ENCODE data around the gene GRAMD1B. TPM values are rescaled to one million over a fixed set of nuclear protein-coding genes. Genes with fewer than 3 reads are reported as not detected.

The GRAMD1B gene
- total RNA-seq, 2 donors from 2014 or later: 0.66 to 3.4 TPM

DNA sequence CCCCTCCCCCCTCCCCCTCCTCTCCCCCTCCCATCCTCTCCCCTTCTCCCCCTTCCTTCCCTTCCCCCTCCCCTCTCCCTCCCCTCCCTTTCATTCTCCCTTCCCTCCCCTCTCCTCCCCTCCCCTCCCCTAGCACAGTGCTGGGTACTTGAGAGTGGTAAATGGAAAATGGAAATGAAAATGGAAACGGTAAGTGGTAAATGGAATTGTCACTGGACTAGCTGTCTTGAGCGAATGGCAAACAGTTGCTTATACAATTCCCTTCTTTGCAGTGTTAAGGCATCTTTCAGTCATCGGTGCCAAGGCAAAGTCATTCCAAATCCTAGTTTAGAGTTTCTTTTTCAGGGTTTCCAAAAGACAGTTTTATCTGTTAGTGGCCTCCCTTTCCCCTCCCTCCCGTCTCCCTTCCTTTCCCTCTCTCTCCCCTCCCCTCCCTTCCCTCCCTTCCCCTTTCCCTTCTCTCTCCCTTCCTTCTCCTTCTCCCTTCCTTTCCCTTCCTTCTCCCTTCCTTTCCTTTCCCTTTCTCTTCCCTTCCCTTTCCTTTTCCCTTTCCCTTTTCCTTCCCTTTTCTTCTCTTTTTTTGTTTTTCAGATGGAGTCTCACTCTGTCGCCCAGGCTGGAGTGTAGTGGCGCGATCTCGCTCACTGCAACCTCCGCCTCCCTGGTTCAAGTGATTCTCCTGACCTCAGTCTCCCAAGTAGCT, 47.3 kb downstream of the GRAMD1B start:
- ATAC-seq: no peak
- Histone ChIP-seq H3K4me3 (no peak overlapping the region), H3K27ac (no peak overlapping the region), H3K27me3 (no peaks in the 10 kb centered on the region), H3K4me1 (peaks cover 3% of the 10 kb centered on the region), H3K36me3 (replicated peaks in 1 of 2; ENCODE audit: insufficient read depth in 1 of 2, low read depth in 2 of 2) (no peaks in the 10 kb centered on the region), H3K9me3 (no peaks in the 10 kb centered on the region)
- no peak for TF ChIP-seq POLR2A (IDR thresholded peaks at IDR 0.05)
- TF ChIP-seq, protein P1, sequence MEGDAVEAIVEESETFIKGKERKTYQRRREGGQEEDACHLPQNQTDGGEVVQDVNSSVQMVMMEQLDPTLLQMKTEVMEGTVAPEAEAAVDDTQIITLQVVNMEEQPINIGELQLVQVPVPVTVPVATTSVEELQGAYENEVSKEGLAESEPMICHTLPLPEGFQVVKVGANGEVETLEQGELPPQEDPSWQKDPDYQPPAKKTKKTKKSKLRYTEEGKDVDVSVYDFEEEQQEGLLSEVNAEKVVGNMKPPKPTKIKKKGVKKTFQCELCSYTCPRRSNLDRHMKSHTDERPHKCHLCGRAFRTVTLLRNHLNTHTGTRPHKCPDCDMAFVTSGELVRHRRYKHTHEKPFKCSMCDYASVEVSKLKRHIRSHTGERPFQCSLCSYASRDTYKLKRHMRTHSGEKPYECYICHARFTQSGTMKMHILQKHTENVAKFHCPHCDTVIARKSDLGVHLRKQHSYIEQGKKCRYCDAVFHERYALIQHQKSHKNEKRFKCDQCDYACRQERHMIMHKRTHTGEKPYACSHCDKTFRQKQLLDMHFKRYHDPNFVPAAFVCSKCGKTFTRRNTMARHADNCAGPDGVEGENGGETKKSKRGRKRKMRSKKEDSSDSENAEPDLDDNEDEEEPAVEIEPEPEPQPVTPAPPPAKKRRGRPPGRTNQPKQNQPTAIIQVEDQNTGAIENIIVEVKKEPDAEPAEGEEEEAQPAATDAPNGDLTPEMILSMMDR (IDR thresholded peaks at IDR 0.05): no peak
- intact Hi-C loops (cut with DNase I): no loop called here
- DNase-seq: no peak
- WGBS, 2 donors: 81 to 83% methylated on average over 9 of the region's 9 CpGs

DNA sequence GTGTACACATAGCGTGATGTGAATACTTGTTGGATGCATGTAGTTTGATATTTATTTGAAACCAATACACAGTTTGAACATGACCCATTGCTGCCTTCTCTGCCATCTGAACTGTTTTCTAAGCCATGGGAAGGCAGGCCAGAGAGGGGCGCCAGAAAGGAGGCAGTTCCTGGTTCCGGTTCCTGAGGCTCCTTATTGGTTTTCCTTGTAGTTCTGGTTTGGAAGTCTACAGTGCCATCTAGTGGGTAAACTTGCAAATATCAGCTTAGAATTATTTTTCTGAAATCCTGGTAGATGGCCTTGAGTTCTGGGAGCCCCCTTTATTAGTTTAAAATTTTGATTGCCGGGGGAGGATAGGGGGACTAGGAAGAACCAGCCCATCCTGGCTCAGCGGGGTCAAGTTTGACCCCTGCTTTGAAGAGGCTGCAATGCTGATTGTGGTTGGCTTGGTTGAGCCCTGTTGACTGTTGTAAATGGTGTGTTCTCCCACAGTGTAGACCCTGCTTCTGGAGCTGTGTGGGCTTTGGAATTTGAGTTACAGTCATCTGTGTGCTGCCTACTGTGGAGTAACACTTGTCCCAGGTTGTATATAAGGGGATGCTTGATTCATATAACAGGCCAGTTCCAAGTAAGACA, 48.4 kb downstream of the GRAMD1B start:
- 19 to 20% methylated on average over 5 of the region's 5 CpGs for WGBS, 2 donors
- no peak for TF ChIP-seq POLR2A (IDR thresholded peaks at IDR 0.05)
- TF ChIP-seq, protein P1 (IDR thresholded peaks at IDR 0.05): peak in 6 of 7 experiments; percentile 59 to 80 (median 72)

DNA sequence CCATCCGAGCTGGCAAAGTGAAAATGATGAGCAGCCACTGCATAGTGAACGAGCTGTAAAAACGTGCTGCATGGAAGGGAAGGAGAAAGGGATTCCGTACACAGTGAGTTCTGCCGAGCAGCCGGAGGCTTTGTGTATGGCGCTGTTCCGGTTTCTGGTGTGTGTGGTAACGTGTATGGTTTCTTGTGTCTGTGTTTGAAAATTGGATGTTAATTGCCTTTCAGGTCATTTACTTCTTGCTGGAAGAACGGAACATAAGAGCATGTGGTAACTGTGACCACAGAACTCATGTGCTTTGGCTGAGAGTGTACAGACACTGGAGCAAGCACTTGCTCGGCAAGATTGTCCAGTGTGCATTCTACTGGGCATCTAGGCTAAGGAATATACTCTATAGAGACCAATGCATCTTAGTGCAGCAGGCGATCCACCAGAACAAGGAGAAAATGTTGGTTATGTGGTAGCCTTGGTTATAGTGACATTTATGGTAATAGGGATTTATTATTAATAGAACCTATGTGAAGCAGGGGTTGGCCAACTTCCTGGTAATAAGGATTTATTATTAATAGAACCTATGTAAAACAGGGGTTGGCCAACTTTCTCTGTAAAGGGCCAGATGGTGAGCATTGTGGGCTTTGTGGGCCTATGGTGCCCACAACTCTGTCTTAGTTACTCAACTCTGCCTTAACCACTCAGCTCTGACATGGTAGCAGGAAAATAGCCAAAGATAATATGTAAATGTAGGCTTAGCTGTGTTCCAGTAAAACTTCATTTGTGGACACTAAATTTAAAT, 49.2 kb downstream of the GRAMD1B start:
- H3K4me3 ChIP-seq: no peak overlapping the region
- DNase-seq (no peak), ATAC-seq (no peak)
- H3K27ac ChIP-seq: no peak overlapping the region
- WGBS, 2 donors: 41 to 53% methylated on average over 12 of the region's 12 CpGs
- H3K36me3 ChIP-seq (replicated peaks in 1 of 2; ENCODE audit: insufficient read depth in 1 of 2, low read depth in 2 of 2): no peaks in the 10 kb centered on the region
- no peaks in the 10 kb centered on the region for H3K9me3 ChIP-seq
- no peak for TF ChIP-seq POLR2A (IDR thresholded peaks at IDR 0.05)
- TF ChIP-seq, protein P1 (IDR thresholded peaks at IDR 0.05): no peak
- no peaks in the 10 kb centered on the region for H3K27me3 ChIP-seq
- peaks cover 3% of the 10 kb centered on the region for H3K4me1 ChIP-seq
- intact Hi-C loops (cut with DNase I): no loop called here

More for the DNA sequence above, 48.4 kb downstream of the GRAMD1B start:
- no peaks in the 10 kb centered on the region for H3K9me3 ChIP-seq
- intact Hi-C loops (cut with DNase I): no loop called here
- H3K4me1 ChIP-seq: peaks cover 3% of the 10 kb centered on the region
- H3K27ac ChIP-seq: no peak overlapping the region
- DNase-seq: peak; percentile 43 to 67 (median 50)
- H3K27me3 ChIP-seq: no peaks in the 10 kb centered on the region
- ATAC-seq: peak; percentile 68
- no peaks in the 10 kb centered on the region for H3K36me3 ChIP-seq (replicated peaks in 1 of 2; ENCODE audit: insufficient read depth in 1 of 2, low read depth in 2 of 2)
- H3K4me3 ChIP-seq: no peak overlapping the region

DNA sequence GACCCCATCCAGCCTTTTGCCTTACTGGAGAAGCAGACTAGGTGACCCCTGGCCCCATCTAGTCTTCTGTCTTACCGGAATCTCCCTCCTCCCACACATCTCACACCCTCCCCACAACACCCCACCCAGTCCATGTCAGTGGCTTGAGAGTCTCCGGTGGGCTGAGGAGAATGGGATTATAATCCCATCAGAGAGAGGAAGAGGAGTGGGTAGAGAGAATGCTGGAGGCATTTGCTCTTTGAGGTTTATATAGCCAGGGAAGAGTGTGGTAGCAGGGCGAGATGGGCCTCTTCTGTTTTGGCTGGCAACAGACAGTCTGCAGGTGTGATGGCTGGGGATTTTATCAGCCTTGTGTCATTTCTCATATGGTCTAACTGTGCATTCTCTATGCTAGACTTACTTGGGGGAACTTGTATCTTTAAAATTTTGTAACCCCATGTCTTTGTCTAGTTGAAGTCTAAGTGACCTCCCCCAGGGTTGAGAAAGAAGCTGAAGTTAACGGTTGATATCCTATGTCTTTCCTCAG, 50.3 kb downstream of the GRAMD1B start:
- no peaks in the 10 kb centered on the region for H3K27me3 ChIP-seq
- 33 to 39% methylated on average over 4 of the region's 4 CpGs for WGBS, 2 donors
- no peak for ATAC-seq
- H3K27ac ChIP-seq: no peak overlapping the region
- peaks cover 3% of the 10 kb centered on the region for H3K4me1 ChIP-seq
- TF ChIP-seq POLR2A (IDR thresholded peaks at IDR 0.05): no peak
- TF ChIP-seq, protein P1 (IDR thresholded peaks at IDR 0.05): no peak
- no peaks in the 10 kb centered on the region for H3K36me3 ChIP-seq (replicated peaks in 1 of 2; ENCODE audit: insufficient read depth in 1 of 2, low read depth in 2 of 2)
- DNase-seq: no peak
- intact Hi-C loops (cut with DNase I): loop anchor here (5.0 to 10.0 kb wide), 2 partner anchors 73 to 176 kb away; no protein-coding TSS in a partner anchor
- H3K9me3 ChIP-seq: no peaks in the 10 kb centered on the region
- no peak overlapping the region for H3K4me3 ChIP-seq
